H1 (cell line): ENCODE results near the gene CLDN9.

Source experiments
- CTCF ChIP-seq, 3 experiments: IDR thresholded peaks; 1 replicate in 2 of 3; 2 replicates in 1 of 3; pipeline versions ENCODE4 v1.5.1 to v1.6.1; 2011; ENCODE audit warnings: low read length in 3 of 3, mild to moderate bottlenecking in 3 of 3, inconsistent platforms in 2 of 3, low read depth in 1 of 3, moderate library complexity in 1 of 3; ENCODE audit not compliant: insufficient read depth in 1 of 3; ENCODE audit errors: control extremely low read depth in 1 of 3
- GTF2F1 ChIP-seq: IDR thresholded peaks from 2 replicates; pipeline ENCODE4 v1.6.1; 2012; ENCODE audit warnings: low read depth, low read length, improper control_type of control experiment, borderline replicate concordance
- POLR2A ChIP-seq, 2 experiments: IDR thresholded peaks; 1 replicate in 1 of 2; 2 replicates in 1 of 2; pipeline ENCODE4 v1.6.1; 2011; ENCODE audit warnings: low read depth in 2 of 2, low read length in 2 of 2, mild to moderate bottlenecking in 2 of 2; ENCODE audit errors: control extremely low read depth in 1 of 2
- POLR2AphosphoS5 ChIP-seq: IDR thresholded peaks from 2 replicates; pipeline ENCODE4 v1.6.1; 2011; ENCODE audit warnings: low read depth, low read length
- RNF2 ChIP-seq: fragments of 200-900, 300-1000 bp; sonication (generic); IDR thresholded peaks from 2 replicates; pipeline ENCODE4 v1.7.1; 2016; ENCODE audit warnings: borderline replicate concordance, low read depth, mild to moderate bottlenecking, antibody characterized with exemption, low read length; ENCODE audit not compliant: poor library complexity, severe bottlenecking; ENCODE audit errors: missing control alignments
- SIN3A ChIP-seq, 2 experiments: IDR thresholded peaks in 1 of 2; conservative IDR thresholded peaks in 1 of 2; 2 replicates each; pipeline ENCODE4 v1.6.1; 2011 to 2012; ENCODE audit warnings: low read length in 2 of 2, improper control_type of control experiment in 1 of 2, low read depth in 1 of 2, mild to moderate bottlenecking in 1 of 2
- SP4 ChIP-seq: IDR thresholded peaks from 2 replicates; pipeline ENCODE4 v1.6.1; 2012; ENCODE audit warnings: low read length, inconsistent platforms
- TCF12 ChIP-seq: IDR thresholded peaks from 2 replicates; pipeline ENCODE4 v1.6.1; 2011; ENCODE audit warnings: low read depth, mild to moderate bottlenecking, low read length
- TEAD4 ChIP-seq: IDR thresholded peaks from 2 replicates; pipeline ENCODE4 v1.6.1; 2012; ENCODE audit warnings: low read depth, low read length, inconsistent platforms, mixed read lengths

- TF ChIP-seq CTCF (IDR thresholded peaks at IDR 0.05; ENCODE audit: control extremely low read depth in 1 of 3, insufficient read depth in 1 of 3, low read depth in 1 of 3, low read length in 3 of 3): no peak
- no peak for TF ChIP-seq RNF2
- TF ChIP-seq SP4: no peak
- no peak for TF ChIP-seq SIN3A (conservative IDR thresholded peaks at IDR 0.05 in 1 of 2, IDR thresholded peaks at IDR 0.05 in 1 of 2; ENCODE audit: low read depth in 1 of 2, low read length in 2 of 2)
- no peak for TF ChIP-seq POLR2AphosphoS5
- TF ChIP-seq GTF2F1: no peak
- TF ChIP-seq TCF12: no peak
- no peak for TF ChIP-seq POLR2A (IDR thresholded peaks at IDR 0.05; ENCODE audit: control extremely low read depth in 1 of 2, low read depth in 2 of 2, low read length in 2 of 2)
- no peak for TF ChIP-seq TEAD4
These were observed 17.8 kb downstream of the CLDN9 start for GRCh38 chr16:3030222-3031212.
